ENCODE results near the gene PARD3B.

- TF ChIP-seq, protein P1, sequence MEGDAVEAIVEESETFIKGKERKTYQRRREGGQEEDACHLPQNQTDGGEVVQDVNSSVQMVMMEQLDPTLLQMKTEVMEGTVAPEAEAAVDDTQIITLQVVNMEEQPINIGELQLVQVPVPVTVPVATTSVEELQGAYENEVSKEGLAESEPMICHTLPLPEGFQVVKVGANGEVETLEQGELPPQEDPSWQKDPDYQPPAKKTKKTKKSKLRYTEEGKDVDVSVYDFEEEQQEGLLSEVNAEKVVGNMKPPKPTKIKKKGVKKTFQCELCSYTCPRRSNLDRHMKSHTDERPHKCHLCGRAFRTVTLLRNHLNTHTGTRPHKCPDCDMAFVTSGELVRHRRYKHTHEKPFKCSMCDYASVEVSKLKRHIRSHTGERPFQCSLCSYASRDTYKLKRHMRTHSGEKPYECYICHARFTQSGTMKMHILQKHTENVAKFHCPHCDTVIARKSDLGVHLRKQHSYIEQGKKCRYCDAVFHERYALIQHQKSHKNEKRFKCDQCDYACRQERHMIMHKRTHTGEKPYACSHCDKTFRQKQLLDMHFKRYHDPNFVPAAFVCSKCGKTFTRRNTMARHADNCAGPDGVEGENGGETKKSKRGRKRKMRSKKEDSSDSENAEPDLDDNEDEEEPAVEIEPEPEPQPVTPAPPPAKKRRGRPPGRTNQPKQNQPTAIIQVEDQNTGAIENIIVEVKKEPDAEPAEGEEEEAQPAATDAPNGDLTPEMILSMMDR (conservative IDR thresholded peaks at IDR 0.05 in 1 of 2, IDR thresholded peaks at IDR 0.05 in 1 of 2; ENCODE audit: low read depth in 1 of 2, low read length in 2 of 2): no peak
- no peak for TF ChIP-seq EZH2 (IDR thresholded peaks at IDR 0.05; ENCODE audit: low read length, missing control alignments)
Measured at GRCh38 chr2:204655101-204655500, 109.8 kb downstream of the PARD3B start.

Measured in fibroblast of lung (primary cell).